ENCODE results near the gene OGFOD3. TPM values are rescaled to one million over a fixed set of nuclear protein-coding genes. Genes with fewer than 3 reads are reported as not detected.

Gene OGFOD3
- total RNA-seq, 1 donor from 2014 or later: 15.7 TPM

DNA sequence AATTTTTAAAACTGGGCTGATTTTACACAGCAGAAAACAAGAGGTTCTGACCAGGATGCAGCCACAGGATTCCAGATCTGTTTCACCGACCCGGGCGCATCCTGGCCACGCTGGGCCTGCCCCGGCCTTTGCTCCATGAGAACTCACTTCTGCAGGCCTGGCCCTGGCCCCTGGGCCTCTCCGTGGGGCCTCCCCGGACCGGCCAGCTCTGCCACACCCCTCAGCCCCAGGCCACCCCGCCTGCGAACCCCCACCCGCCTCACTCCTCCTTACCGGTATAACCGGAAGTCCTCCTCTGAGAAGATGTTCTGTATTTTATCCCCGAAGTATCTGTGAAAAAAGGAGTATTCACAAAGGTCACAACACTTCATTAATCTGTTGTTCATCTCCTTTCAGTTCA lies 13.3 kb downstream of the OGFOD3 start:
- Mint-ChIP-seq H3K27me3 (ENCODE audit: unreplicated experiment) (peaks cover 7% of the 10 kb centered on the region), H3K9me3 (ENCODE audit: unreplicated experiment) (no peaks in the 10 kb centered on the region), H3K4me3 (ENCODE audit: unreplicated experiment) (no peak overlapping the region), H3K36me3 (ENCODE audit: low read depth, unreplicated experiment) (peaks cover 3% of the 10 kb centered on the region), H3K4me1 (ENCODE audit: unreplicated experiment) (no peaks in the 10 kb centered on the region), H3K27ac (ENCODE audit: unreplicated experiment) (peak overlapping the region; percentile 48)
- TF ChIP-seq CTCF (IDR thresholded peaks at IDR 0.05; ENCODE audit: unreplicated experiment): no peak
- no peak for DNase-seq (ENCODE audit: low spot score)

DNA sequence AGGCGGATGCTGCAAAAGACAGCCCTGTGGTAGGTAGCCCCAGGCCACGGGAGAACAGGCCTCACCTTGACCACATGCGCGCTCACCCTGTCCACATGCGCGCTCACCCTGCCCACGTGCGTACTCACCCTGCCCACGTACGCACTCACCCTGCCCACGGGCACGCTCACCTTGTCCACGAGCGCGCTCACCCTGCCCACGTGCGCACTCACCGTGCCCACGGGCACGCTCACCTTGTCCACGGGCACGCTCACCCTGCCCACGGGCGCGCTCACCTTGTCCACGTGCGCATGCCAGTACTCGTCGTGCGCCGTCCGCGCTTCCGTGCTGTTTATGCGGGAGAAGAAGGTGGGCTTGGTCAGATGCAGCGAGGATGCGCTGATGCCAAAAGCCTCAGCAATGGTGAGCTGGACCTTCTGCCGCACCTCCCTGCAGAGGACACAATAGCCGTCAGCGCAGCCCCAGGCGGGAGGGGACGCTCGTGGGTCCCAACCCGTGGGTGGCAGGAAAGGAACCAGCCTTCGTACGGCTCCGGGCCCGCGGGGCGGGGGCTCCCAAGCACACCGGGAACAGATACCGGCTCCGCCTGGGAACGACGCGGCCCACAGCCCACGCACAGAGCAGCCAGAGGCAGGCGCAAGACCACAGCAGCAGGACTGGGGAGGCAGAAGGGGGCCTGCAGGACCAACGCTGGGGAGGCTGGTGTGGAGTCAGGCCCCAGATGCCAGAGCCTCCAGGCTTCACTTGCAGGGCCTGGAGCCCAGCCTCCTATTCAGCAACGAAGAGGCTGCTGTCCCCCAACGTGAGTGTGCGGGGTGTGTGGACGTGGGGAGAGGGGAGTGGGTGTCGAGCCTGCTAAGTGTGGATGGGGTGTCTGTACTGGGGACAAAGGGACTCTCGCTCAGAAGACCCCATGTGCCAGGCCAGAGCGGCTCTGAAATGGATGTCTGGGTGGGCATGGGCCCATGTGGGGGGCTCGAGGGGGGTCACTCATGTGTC lies 14.4 kb downstream of the OGFOD3 start:
- Mint-ChIP-seq H3K4me3 (ENCODE audit: unreplicated experiment) (no peak overlapping the region), H3K27me3 (ENCODE audit: unreplicated experiment) (peaks cover 6% of the 10 kb centered on the region), H3K9me3 (ENCODE audit: unreplicated experiment) (no peaks in the 10 kb centered on the region), H3K4me1 (ENCODE audit: unreplicated experiment) (no peaks in the 10 kb centered on the region), H3K27ac (ENCODE audit: unreplicated experiment) (no peak overlapping the region), H3K36me3 (ENCODE audit: low read depth, unreplicated experiment) (peaks cover 3% of the 10 kb centered on the region)
- DNase-seq (ENCODE audit: low spot score): no peak
- no peak for TF ChIP-seq CTCF (IDR thresholded peaks at IDR 0.05; ENCODE audit: unreplicated experiment)

DNA sequence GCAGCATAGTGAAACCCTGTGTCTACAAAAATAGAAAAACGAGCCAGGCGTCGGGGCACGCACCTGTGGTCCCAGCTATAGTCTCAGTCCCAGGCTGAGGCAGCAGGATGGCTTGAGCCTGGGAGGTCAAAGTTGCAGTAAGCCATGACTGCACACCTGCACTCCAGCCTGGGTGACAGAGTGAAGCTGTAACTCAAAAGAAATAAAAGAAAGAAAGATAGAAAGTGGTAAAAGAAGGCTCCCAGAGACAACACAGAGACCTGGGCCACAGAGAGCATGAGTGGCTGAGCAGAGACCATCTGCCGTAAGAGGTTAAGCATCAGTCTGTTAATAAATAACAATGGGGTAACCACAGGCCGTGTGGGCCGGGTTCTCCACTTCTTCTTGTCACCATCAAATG lies 15.5 kb downstream of the OGFOD3 start:
- Mint-ChIP-seq H3K4me3 (ENCODE audit: unreplicated experiment) (peak overlapping the region; percentile 47), H3K36me3 (ENCODE audit: low read depth, unreplicated experiment) (peaks cover 3% of the 10 kb centered on the region), H3K27me3 (ENCODE audit: unreplicated experiment) (peaks cover 6% of the 10 kb centered on the region), H3K4me1 (ENCODE audit: unreplicated experiment) (no peaks in the 10 kb centered on the region), H3K27ac (ENCODE audit: unreplicated experiment) (no peak overlapping the region), H3K9me3 (ENCODE audit: unreplicated experiment) (no peaks in the 10 kb centered on the region)
- TF ChIP-seq CTCF (IDR thresholded peaks at IDR 0.05; ENCODE audit: unreplicated experiment): no peak
- DNase-seq (ENCODE audit: low spot score): no peak

DNA sequence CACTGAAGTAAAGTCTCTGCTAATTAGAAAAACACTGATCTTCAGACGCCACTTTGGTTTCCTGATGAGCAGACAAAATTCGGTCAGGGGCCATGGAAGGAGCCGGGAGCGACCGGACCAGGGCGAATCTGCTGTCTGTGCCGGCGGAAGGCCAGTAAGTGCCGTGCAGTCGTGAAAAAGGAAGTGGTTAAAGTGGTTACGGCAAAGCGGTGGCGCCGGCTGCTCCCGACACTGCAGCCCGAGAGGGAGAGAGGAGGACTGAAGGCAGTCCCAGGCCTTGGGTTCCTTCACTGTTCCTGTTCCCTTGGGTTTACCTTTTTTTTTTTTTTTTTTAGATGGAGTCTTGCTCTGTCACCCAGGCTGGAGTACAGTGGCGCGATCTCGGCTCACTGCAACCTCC lies 17.6 kb downstream of the OGFOD3 start:
- Mint-ChIP-seq H3K27ac (ENCODE audit: unreplicated experiment) (no peak overlapping the region), H3K9me3 (ENCODE audit: unreplicated experiment) (no peaks in the 10 kb centered on the region), H3K4me1 (ENCODE audit: unreplicated experiment) (no peaks in the 10 kb centered on the region), H3K27me3 (ENCODE audit: unreplicated experiment) (peaks cover 4% of the 10 kb centered on the region), H3K4me3 (ENCODE audit: unreplicated experiment) (no peak overlapping the region), H3K36me3 (ENCODE audit: low read depth, unreplicated experiment) (peaks cover 3% of the 10 kb centered on the region)
- no peak for TF ChIP-seq CTCF (IDR thresholded peaks at IDR 0.05; ENCODE audit: unreplicated experiment)
- DNase-seq (ENCODE audit: low spot score): no peak

GRCh38 chr17:82400206-82400605 lies 18.2 kb downstream of the OGFOD3 start:
- Mint-ChIP-seq H3K36me3 (ENCODE audit: low read depth, unreplicated experiment) (peaks cover 2% of the 10 kb centered on the region), H3K27ac (ENCODE audit: unreplicated experiment) (no peak overlapping the region), H3K9me3 (ENCODE audit: unreplicated experiment) (no peaks in the 10 kb centered on the region), H3K27me3 (ENCODE audit: unreplicated experiment) (peaks cover 6% of the 10 kb centered on the region), H3K4me1 (ENCODE audit: unreplicated experiment) (no peaks in the 10 kb centered on the region), H3K4me3 (ENCODE audit: unreplicated experiment) (peak overlapping the region; percentile 31)
- TF ChIP-seq CTCF (IDR thresholded peaks at IDR 0.05; ENCODE audit: unreplicated experiment): no peak
- DNase-seq (ENCODE audit: low spot score): no peak

Measured in endothelial cell (in vitro differentiated cells).